GM12875 (cell line): ENCODE data around the gene ERC2.

Experiments
- H3K4me3 ChIP-seq: one replicate; pipeline ENCODE4 v1.5.1; 2011; ENCODE audit warnings: low read depth, low read length, control low read depth
- TF ChIP-seq, protein P1 (sequence below): IDR thresholded peaks from 2 replicates; pipeline ENCODE4 v1.5.1; 2011; ENCODE audit warnings: low read depth, mild to moderate bottlenecking, control low read depth, inconsistent platforms, low read length, moderate library complexity, borderline replicate concordance; ENCODE audit not compliant: insufficient read depth

The ERC2 gene

DNA sequence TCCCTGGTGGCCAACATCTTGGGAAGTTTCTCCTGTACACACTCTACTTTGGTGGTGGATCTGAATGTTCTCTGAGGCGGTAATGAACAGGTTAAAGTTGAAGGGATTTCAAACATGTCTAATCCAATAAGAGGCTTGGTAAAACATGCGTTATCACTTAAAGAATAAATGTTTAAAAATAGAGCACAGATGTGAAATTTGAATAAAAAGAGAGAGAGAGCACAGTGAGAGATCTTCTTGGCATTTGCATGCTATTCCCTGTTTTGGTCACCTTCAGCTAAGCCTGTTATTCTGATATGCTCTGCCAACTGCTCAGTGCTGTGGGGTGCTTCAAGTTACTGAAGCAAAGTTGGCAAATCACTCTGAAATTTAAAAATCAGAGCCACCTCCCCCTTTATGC lies 743.4 kb downstream of the ERC2 start:
- no peak overlapping the region for H3K4me3 ChIP-seq
- TF ChIP-seq, protein P1, sequence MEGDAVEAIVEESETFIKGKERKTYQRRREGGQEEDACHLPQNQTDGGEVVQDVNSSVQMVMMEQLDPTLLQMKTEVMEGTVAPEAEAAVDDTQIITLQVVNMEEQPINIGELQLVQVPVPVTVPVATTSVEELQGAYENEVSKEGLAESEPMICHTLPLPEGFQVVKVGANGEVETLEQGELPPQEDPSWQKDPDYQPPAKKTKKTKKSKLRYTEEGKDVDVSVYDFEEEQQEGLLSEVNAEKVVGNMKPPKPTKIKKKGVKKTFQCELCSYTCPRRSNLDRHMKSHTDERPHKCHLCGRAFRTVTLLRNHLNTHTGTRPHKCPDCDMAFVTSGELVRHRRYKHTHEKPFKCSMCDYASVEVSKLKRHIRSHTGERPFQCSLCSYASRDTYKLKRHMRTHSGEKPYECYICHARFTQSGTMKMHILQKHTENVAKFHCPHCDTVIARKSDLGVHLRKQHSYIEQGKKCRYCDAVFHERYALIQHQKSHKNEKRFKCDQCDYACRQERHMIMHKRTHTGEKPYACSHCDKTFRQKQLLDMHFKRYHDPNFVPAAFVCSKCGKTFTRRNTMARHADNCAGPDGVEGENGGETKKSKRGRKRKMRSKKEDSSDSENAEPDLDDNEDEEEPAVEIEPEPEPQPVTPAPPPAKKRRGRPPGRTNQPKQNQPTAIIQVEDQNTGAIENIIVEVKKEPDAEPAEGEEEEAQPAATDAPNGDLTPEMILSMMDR = no peak

DNA sequence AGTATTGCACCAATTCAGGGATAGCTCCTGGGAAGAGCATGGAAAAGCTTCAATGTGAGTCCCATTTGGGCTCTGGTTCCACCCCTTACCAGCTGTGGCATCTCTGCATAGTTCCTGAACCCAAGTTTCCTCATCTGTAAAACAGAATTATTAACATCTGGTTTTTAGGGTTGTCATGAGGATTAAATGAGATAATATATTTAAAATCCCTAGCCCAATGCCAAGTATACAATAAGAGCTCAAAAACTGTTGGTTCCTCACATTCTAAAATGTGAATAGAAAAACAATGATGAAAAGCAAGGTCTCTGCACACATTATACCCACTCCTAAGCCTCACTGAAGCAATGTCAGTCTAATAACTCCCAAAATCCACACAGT lies 743.9 kb downstream of the ERC2 start:
- TF ChIP-seq, protein P1 = no peak
- no peak overlapping the region for H3K4me3 ChIP-seq

DNA sequence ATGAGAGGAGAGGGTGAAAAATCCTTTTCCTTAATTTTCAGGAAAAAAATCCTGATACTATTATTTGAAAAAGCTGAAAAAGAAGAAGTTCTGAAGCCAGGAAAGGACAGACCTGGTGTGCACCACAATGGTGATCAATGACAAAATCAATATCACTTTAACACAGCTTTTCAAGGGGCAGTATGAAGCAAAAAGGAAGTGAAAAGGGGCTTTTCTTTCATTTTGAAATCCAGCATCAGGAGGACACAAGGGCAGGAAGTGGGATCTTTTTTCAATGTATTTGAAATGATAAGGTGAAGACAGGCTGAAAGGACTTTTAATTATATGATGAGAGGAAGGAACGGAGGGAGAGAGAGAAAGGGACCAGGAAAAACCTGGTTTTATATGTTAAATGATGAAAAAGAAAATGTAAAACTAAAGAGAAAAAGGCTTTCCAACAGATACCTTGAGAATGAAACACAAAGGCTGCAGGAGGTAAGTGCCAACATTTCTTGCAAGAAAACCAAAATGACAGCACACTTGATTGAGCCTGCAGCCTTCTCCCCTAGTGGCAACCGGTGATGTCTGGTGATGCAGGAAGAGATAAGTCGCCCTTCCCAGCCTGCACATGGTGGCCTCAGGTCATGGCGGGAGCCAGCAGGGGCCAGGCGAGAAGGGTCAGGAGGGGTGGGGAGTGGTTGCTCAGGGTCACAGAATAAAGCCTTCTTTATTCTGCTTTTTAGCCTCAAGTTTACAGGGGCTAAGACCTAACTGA lies 744.4 kb downstream of the ERC2 start:
- H3K4me3 ChIP-seq = no peak overlapping the region
- TF ChIP-seq, protein P1 = peak; percentile 34; the same call in 1 of the 2 replicates

DNA sequence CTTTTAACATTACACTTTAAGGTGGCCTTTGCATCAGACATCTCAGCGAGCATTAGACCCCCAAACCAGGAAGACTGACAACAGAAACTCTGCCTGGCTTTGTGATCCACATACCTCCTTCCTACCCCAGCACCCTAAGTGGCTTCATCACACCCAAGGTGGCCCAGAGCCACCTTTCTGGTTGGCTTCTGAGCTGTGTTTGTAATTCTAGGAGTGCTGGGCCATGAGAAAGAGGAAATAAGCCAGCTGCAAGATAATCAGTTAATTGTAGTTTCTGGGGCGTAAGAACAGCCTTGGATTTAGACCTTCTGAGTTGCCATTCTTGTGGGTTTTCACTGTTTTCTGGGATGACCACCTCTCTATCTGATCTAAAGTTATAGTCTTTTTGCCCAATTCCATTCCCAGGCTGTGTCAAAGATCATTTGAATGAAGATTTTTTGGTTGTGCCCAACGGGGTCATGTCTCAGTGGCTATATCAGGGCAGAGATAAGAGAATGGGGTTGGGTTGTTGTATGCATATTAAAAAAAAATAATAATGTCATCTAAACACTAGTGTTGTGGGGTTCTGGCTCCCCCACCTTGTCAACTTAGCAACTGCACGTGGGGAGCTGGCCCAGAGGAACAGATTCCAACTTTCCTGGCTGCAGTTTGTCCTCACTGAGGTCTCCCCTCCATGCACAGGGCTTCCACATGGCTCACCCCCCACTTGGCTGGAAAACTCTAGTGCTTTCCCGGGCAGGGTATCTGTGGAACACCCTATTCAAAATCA lies 746.4 kb downstream of the ERC2 start:
- TF ChIP-seq, protein P1 = peak; percentile 65
- no peak overlapping the region for H3K4me3 ChIP-seq

DNA sequence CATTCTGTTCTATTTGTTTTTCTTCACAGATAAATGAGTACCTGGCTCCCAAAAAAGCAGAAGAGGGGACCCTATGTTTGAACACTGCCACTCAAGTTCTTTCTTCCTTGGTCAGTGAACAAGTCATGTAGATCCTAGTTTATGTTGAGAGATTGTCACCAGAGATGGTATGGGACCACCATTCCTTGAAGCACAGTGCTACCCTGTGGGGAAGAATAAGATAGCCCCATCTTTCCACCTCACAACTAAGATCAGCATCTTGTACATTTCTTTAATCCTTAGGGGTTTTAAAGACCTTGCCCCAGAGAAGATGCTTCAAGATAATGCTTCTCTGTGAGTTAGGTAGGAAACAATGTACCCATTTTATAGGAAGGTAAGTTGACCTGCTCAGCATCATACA lies 747.7 kb downstream of the ERC2 start:
- TF ChIP-seq, protein P1 = peak; percentile 26; the same call in 1 of the 2 replicates

DNA sequence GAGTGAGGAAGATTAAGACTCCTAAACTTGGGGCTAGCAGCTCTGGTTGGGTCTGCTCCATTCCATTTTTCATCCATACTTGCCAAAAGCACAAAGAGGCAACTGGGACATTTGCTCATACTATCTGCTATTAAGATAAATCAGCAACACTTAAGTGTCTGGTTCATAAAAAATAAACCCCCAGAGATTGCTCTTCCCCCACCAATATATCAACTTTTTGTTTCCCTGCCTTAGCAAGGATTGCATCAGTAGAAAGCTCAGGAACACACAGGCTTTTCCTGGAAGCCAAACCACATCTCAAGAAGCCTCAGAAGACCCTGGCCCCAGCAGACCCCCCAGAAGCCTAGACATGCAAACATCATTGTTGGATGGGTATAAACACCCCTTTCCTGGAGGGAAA lies 748.8 kb downstream of the ERC2 start:
- no peak overlapping the region for H3K4me3 ChIP-seq
- TF ChIP-seq, protein P1 = no peak

More for the DNA sequence above, 747.7 kb downstream of the ERC2 start:
- no peak overlapping the region for H3K4me3 ChIP-seq
